HepG2 (cell line): Measurements from ENCODE around the gene HINFP.

Source experiments
- CEBPB ChIP-seq: IDR thresholded peaks from 2 replicates; pipeline ENCODE4 v1.6.1; 2011; ENCODE audit warnings: low read depth, low read length, improper control_type of control experiment, borderline replicate concordance
- EZH2 ChIP-seq: conservative IDR thresholded peaks from 2 replicates; pipeline ENCODE4 v1.6.1; 2012; ENCODE audit warnings: mild to moderate bottlenecking, low read depth, low read length, moderate library complexity
- FOXA3 ChIP-seq: IDR thresholded peaks from 2 replicates; pipeline ENCODE4 v1.6.1; 2016; ENCODE audit warnings: missing genetic modification reagents, missing compliant biosample characterization
- RAD51 ChIP-seq: fragments of 450-650 bp; IDR thresholded peaks from 2 replicates; pipeline ENCODE4 v1.6.1; 2016; ENCODE audit warnings: borderline replicate concordance
- REST ChIP-seq, 2 experiments: IDR thresholded peaks; 2 replicates each; pipeline ENCODE4 v1.6.1; 2011 to 2012; ENCODE audit warnings: low read length in 2 of 2, borderline replicate concordance in 1 of 2, low read depth in 1 of 2, mild to moderate bottlenecking in 1 of 2, moderate library complexity in 1 of 2
- TFDP1 ChIP-seq: IDR thresholded peaks from 2 replicates; pipeline ENCODE4 v1.6.1; 2016; ENCODE audit warnings: missing compliant biosample characterization, missing genetic modification reagents, borderline replicate concordance
- ZNF263 ChIP-seq: sonication (generic); formaldehyde crosslinking; IDR thresholded peaks from 2 replicates; pipeline ENCODE4 v1.4.0; 2020; ENCODE audit warnings: missing genetic modification reagents
- TF ChIP-seq, protein P1 (sequence below): sonication (generic); formaldehyde crosslinking; IDR thresholded peaks from 2 replicates; pipeline ENCODE4 v1.8.1; 2023; ENCODE audit warnings: missing genetic modification reagents, inconsistent platforms, borderline replicate concordance
- TF ChIP-seq, protein P2 (sequence below): sonication (generic); formaldehyde crosslinking; IDR thresholded peaks from 2 replicates; pipeline ENCODE4 v1.5.0; 2020; ENCODE audit warnings: mild to moderate bottlenecking, missing genetic modification reagents, moderate library complexity
- TF ChIP-seq, protein P3 (sequence below): sonication (generic); formaldehyde crosslinking; IDR thresholded peaks from 2 replicates; pipeline ENCODE4 v1.4.0; 2020; ENCODE audit warnings: missing genetic modification reagents

DNA sequence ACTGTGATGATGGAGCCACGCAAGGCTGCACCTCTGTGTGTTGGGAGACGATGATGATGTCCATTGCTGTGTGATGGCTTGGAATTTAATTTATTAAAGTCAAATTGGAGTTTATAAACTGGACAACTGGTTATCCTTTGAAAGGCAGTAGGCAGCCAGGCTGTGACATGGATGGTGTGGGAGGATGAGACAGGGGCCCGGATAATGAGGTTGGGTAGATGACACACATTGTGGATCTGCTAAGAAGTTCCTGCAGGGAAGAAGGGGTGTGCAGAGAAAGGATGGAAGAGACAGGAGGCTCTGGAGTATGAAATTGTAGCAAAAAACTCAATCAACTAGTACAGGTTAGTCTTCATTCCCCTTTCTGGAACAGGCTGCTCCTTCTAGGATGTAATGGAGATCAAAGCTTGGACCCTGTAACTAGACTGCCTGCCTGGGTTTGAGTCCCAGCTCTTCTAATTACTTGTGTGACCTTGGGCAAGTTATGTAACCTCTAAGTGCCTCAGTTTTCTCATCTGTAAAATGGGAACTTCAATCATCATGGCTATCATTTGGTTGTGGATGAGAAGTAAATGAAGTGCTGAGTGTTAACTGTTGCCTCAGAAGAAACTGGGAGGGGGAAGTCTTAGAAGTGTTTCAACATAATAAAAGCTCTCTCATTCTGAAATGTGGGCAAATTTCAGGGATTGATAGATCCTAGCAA lies 4.2 kb upstream of the HINFP start:
- TF ChIP-seq, protein P1, sequence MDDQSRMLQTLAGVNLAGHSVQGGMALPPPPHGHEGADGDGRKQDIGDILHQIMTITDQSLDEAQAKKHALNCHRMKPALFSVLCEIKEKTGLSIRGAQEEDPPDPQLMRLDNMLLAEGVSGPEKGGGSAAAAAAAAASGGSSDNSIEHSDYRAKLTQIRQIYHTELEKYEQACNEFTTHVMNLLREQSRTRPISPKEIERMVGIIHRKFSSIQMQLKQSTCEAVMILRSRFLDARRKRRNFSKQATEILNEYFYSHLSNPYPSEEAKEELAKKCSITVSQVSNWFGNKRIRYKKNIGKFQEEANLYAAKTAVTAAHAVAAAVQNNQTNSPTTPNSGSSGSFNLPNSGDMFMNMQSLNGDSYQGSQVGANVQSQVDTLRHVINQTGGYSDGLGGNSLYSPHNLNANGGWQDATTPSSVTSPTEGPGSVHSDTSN, result no peak
- TF ChIP-seq FOXA3 (CRISPR knock-in tag) (no peak), REST (IDR thresholded peaks at IDR 0.05; ENCODE audit: borderline replicate concordance in 1 of 2, low read depth in 1 of 2, low read length in 2 of 2) (no peak), EZH2 (no peak), ZNF263 (CRISPR knock-in tag) (no peak), TFDP1 (no peak), RAD51 (no peak), CEBPB (no peak)
- TF ChIP-seq, protein P2, sequence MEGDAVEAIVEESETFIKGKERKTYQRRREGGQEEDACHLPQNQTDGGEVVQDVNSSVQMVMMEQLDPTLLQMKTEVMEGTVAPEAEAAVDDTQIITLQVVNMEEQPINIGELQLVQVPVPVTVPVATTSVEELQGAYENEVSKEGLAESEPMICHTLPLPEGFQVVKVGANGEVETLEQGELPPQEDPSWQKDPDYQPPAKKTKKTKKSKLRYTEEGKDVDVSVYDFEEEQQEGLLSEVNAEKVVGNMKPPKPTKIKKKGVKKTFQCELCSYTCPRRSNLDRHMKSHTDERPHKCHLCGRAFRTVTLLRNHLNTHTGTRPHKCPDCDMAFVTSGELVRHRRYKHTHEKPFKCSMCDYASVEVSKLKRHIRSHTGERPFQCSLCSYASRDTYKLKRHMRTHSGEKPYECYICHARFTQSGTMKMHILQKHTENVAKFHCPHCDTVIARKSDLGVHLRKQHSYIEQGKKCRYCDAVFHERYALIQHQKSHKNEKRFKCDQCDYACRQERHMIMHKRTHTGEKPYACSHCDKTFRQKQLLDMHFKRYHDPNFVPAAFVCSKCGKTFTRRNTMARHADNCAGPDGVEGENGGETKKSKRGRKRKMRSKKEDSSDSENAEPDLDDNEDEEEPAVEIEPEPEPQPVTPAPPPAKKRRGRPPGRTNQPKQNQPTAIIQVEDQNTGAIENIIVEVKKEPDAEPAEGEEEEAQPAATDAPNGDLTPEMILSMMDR (CRISPR knock-in tag), result no peak
- TF ChIP-seq, protein P3, sequence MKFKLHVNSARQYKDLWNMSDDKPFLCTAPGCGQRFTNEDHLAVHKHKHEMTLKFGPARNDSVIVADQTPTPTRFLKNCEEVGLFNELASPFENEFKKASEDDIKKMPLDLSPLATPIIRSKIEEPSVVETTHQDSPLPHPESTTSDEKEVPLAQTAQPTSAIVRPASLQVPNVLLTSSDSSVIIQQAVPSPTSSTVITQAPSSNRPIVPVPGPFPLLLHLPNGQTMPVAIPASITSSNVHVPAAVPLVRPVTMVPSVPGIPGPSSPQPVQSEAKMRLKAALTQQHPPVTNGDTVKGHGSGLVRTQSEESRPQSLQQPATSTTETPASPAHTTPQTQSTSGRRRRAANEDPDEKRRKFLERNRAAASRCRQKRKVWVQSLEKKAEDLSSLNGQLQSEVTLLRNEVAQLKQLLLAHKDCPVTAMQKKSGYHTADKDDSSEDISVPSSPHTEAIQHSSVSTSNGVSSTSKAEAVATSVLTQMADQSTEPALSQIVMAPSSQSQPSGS (CRISPR knock-in tag), result no peak
